ENCODE results near the gene GDE1. TPM values are rescaled to one million over a fixed set of nuclear protein-coding genes. Genes with fewer than 3 reads are reported as not detected.

Gene GDE1
- total RNA-seq, 1 donor from 2014 or later, result 75.3 TPM

- H3K4me3 ChIP-seq, result no peak overlapping the region
- intact Hi-C loops (cut with DNase I), result no loop called here
- DNase-seq (no peak), ATAC-seq (peak; percentile 67)
- no peaks in the 10 kb centered on the region for H3K9me3 ChIP-seq
- H3K27me3 ChIP-seq, result no peaks in the 10 kb centered on the region
- H3K27ac ChIP-seq, result no peak overlapping the region
- H3K4me1 ChIP-seq, result no peaks in the 10 kb centered on the region
- TF ChIP-seq, protein P1, sequence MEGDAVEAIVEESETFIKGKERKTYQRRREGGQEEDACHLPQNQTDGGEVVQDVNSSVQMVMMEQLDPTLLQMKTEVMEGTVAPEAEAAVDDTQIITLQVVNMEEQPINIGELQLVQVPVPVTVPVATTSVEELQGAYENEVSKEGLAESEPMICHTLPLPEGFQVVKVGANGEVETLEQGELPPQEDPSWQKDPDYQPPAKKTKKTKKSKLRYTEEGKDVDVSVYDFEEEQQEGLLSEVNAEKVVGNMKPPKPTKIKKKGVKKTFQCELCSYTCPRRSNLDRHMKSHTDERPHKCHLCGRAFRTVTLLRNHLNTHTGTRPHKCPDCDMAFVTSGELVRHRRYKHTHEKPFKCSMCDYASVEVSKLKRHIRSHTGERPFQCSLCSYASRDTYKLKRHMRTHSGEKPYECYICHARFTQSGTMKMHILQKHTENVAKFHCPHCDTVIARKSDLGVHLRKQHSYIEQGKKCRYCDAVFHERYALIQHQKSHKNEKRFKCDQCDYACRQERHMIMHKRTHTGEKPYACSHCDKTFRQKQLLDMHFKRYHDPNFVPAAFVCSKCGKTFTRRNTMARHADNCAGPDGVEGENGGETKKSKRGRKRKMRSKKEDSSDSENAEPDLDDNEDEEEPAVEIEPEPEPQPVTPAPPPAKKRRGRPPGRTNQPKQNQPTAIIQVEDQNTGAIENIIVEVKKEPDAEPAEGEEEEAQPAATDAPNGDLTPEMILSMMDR (IDR thresholded peaks at IDR 0.05), result no peak
- H3K36me3 ChIP-seq, result peaks cover 49% of the 10 kb centered on the region
Measured at GRCh38 chr16:19497176-19497575, 24.7 kb downstream of the GDE1 start.

- DNase-seq, result no peak
- TF ChIP-seq, protein P1 (IDR thresholded peaks at IDR 0.05), result no peak
- intact Hi-C loops (cut with DNase I), result no loop called here
- no peak for ATAC-seq
- H3K27ac ChIP-seq, result no peak overlapping the region
- no peaks in the 10 kb centered on the region for H3K4me1 ChIP-seq
- peaks cover 3% of the 10 kb centered on the region for H3K36me3 ChIP-seq
- H3K4me3 ChIP-seq, result no peak overlapping the region
- H3K27me3 ChIP-seq, result no peaks in the 10 kb centered on the region
- H3K9me3 ChIP-seq, result no peaks in the 10 kb centered on the region
Measured at GRCh38 chr16:19490619-19491018, 31.3 kb downstream of the GDE1 start.

- DNase-seq (no peak), ATAC-seq (peak; percentile 81)
- no peaks in the 10 kb centered on the region for H3K4me1 ChIP-seq
- intact Hi-C loops (cut with DNase I), result no loop called here
- peaks cover 6% of the 10 kb centered on the region for H3K36me3 ChIP-seq
- TF ChIP-seq, protein P1 (IDR thresholded peaks at IDR 0.05), result no peak
- H3K9me3 ChIP-seq, result no peaks in the 10 kb centered on the region
- H3K27me3 ChIP-seq, result no peaks in the 10 kb centered on the region
- H3K27ac ChIP-seq, result no peak overlapping the region
- no peak overlapping the region for H3K4me3 ChIP-seq
Measured at GRCh38 chr16:19488213-19488640, 33.7 kb downstream of the GDE1 start.

GRCh38 chr16:19486750-19487325 lies 35.1 kb downstream of the GDE1 start:
- intact Hi-C loops (cut with DNase I), result no loop called here
- no peak overlapping the region for H3K4me3 ChIP-seq
- TF ChIP-seq, protein P1 (IDR thresholded peaks at IDR 0.05), result no peak
- ATAC-seq (no peak), DNase-seq (no peak)
- no peaks in the 10 kb centered on the region for H3K9me3 ChIP-seq
- H3K36me3 ChIP-seq, result peaks cover 11% of the 10 kb centered on the region
- no peaks in the 10 kb centered on the region for H3K4me1 ChIP-seq
- no peaks in the 10 kb centered on the region for H3K27me3 ChIP-seq
- H3K27ac ChIP-seq, result no peak overlapping the region

- Histone ChIP-seq H3K36me3 (peaks cover 11% of the 10 kb centered on the region), H3K9me3 (no peaks in the 10 kb centered on the region), H3K27me3 (no peaks in the 10 kb centered on the region), H3K27ac (no peak overlapping the region), H3K4me3 (no peak overlapping the region), H3K4me1 (no peaks in the 10 kb centered on the region)
- no peak for ATAC-seq
- TF ChIP-seq, protein P1 (IDR thresholded peaks at IDR 0.05), result no peak
- intact Hi-C loops (cut with DNase I), result no loop called here
- DNase-seq, result no peak
Measured at GRCh38 chr16:19486051-19486450, 35.8 kb downstream of the GDE1 start.

- Histone ChIP-seq H3K9me3 (no peaks in the 10 kb centered on the region), H3K4me3 (no peak overlapping the region), H3K27me3 (no peaks in the 10 kb centered on the region), H3K27ac (no peak overlapping the region), H3K4me1 (no peaks in the 10 kb centered on the region), H3K36me3 (peaks cover 11% of the 10 kb centered on the region)
- TF ChIP-seq, protein P1 (IDR thresholded peaks at IDR 0.05), result no peak
- no peak for DNase-seq
- intact Hi-C loops (cut with DNase I), result no loop called here
- no peak for ATAC-seq
Measured at GRCh38 chr16:19485611-19486010, 36.3 kb downstream of the GDE1 start.

Data from upper lobe of right lung (tissue), 1 donor.